ENCODE results near the gene ANKRD44. TPM values are rescaled to one million over a fixed set of nuclear protein-coding genes. Genes with fewer than 3 reads are reported as not detected.

ANKRD44 gene
- total and polyA plus RNA-seq, 12 donors, result 1.1 to 20.1 (median 6.9) TPM

GRCh38 chr2:196985511-196986183 is 324.9 kb downstream of the ANKRD44 start:
- no peak for TF ChIP-seq CTCF (IDR thresholded peaks at IDR 0.05)
- peaks cover 0 to 3% (median 0%) of the 10 kb centered on the region in 9 donors for H3K36me3 ChIP-seq
- peak overlapping the region in 1 of 10 donors; percentile 37 for H3K27ac ChIP-seq
- ATAC-seq (no peak), DNase-seq (no peak)
- no peak overlapping the region for H3K4me3 ChIP-seq
- intact Hi-C loops (cut with DNase I), result loop anchor here in 3 of 10 donors (5.0 to 10.0 kb wide), 2 partner anchors 58 to 61 kb away; partner anchors contain the start of gene PGAP1 (in 3 of the 3)
- no peaks in the 10 kb centered on the region for H3K27me3 ChIP-seq
- WGBS, 2 donors, result 94 to 95% methylated on average over 3 of the region's 3 CpGs
- no peaks in the 10 kb centered on the region for H3K9me3 ChIP-seq
- H3K4me1 ChIP-seq, result peaks cover 0 to 63% (median 17%) of the 10 kb centered on the region in 9 donors

- H3K4me1 ChIP-seq, result peaks cover 0 to 57% (median 17%) of the 10 kb centered on the region in 9 donors
- H3K27me3 ChIP-seq, result no peaks in the 10 kb centered on the region
- TF ChIP-seq CTCF (IDR thresholded peaks at IDR 0.05), result no peak
- H3K9me3 ChIP-seq, result no peaks in the 10 kb centered on the region
- no peak overlapping the region for H3K4me3 ChIP-seq
- H3K27ac ChIP-seq, result no peak overlapping the region
- H3K36me3 ChIP-seq, result no peaks in the 10 kb centered on the region
- DNase-seq (no peak), ATAC-seq (no peak)
- intact Hi-C loops (cut with DNase I), result loop anchor here in 4 of 10 donors (1.0 to 10.0 kb wide), 3 partner anchors 58 to 60 kb away; partner anchors contain the start of gene PGAP1 (in 3 of the 4)
- 97% methylated on average over 5 of the region's 5 CpGs for WGBS, 2 donors
Observed at GRCh38 chr2:196984903-196985302, 325.7 kb downstream of the ANKRD44 start.

GRCh38 chr2:196983934-196984333 is 326.6 kb downstream of the ANKRD44 start:
- Histone ChIP-seq H3K36me3 (no peaks in the 10 kb centered on the region), H3K27ac (no peak overlapping the region), H3K4me3 (no peak overlapping the region), H3K9me3 (no peaks in the 10 kb centered on the region), H3K27me3 (no peaks in the 10 kb centered on the region), H3K4me1 (peaks cover 0 to 47% (median 17%) of the 10 kb centered on the region in 9 donors)
- DNase-seq (no peak), ATAC-seq (peak in 1 of 8 donors; percentile 6)
- 89 to 91% methylated on average over 3 of the region's 3 CpGs for WGBS, 2 donors
- intact Hi-C loops (cut with DNase I), result loop anchor here in 3 of 10 donors (1.0 to 10.0 kb wide), 2 partner anchors 57 to 59 kb away; partner anchors contain the start of gene PGAP1 (in 2 of the 3)
- TF ChIP-seq CTCF (IDR thresholded peaks at IDR 0.05), result no peak

GRCh38 chr2:196980473-196980872 is 330.1 kb downstream of the ANKRD44 start:
- WGBS, 2 donors, result 57 to 64% methylated on average over 3 of the region's 3 CpGs
- TF ChIP-seq CTCF (IDR thresholded peaks at IDR 0.05), result no peak
- no peak for ATAC-seq

More at GRCh38 chr2:196980473-196980872, 330.1 kb downstream of the ANKRD44 start:
- intact Hi-C loops (cut with DNase I), result loop anchor here in 2 of 10 donors (10.0 kb wide), 1 partner anchor 56 kb away; the partner anchor contains the start of gene PGAP1 (in 2 of the 2)
- Histone ChIP-seq H3K4me3 (no peak overlapping the region), H3K27ac (no peak overlapping the region), H3K27me3 (no peaks in the 10 kb centered on the region), H3K9me3 (peaks cover 0 to 7% (median 0%) of the 10 kb centered on the region in 11 donors), H3K4me1 (peaks cover 0 to 12% (median 0%) of the 10 kb centered on the region in 9 donors), H3K36me3 (no peaks in the 10 kb centered on the region)
- DNase-seq, result no peak
